ENCODE data around the gene POP7.
A peak's percentile ranks its signal among the peaks of the same experiment; 100 is the strongest.
"Not testable (repeated sequence)": the region's sequence is repeated elsewhere in the genome, so short reads cannot be mapped to it uniquely, and the experiment has no call there.

POP7 gene

DNA sequence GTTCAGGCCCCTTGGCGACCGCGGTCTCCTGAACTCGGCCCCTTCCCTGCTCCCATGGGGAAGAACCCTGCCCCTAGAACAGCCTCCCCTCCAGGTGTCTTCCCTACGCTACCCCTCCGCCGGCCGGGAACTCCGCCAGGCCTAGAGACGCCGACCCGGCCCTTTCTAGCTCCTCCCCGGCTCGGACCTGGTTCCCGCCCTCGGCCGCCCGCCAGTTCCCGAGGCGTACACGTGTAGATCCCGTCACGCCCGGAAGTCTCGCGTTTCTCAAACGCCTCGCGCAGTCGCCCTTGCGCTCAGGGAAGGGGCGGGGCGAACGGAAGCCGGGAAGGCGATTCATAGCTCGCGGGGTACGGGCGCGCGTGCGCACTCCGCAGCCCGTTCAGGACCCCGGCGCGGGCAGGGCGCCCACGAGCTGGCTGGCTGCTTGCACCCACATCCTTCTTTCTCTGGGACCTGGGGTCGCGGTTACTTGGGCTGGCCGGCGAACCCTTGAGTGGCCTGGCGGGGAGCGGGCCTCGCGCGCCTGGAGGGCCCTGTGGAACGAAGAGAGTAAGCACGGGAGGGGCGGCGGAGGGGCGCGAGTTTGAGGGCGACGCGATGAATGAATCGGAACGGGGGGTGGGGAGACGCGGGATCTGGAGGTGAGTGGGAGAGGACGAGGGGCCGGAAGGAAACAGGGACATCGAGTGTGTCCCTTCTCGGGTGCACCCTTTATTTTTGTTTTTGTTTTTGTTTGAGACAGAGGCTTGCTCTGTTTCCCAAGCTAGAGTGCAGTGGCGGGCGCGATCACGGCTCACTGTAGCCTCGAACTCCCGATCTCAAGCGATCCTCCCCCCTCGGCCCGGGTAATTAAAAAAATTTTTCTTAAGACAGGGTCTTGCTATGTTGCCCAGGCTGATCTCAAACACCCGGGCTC is at the start of gene POP7:
Gene POP7, plus strand, starts transcription at position 369 of the 919 bp plus-strand sequence. CDS start 710 bp downstream, outside the sequence.
- peak; percentile 99 for DNase-seq (ENCODE audit: low read depth in 2 of 2)

GRCh38 chr7:100662194-100662776 is 43.6 kb upstream of the POP7 start:
- DNase-seq (ENCODE audit: low read depth in 2 of 2): not testable (repeated sequence)

DNA sequence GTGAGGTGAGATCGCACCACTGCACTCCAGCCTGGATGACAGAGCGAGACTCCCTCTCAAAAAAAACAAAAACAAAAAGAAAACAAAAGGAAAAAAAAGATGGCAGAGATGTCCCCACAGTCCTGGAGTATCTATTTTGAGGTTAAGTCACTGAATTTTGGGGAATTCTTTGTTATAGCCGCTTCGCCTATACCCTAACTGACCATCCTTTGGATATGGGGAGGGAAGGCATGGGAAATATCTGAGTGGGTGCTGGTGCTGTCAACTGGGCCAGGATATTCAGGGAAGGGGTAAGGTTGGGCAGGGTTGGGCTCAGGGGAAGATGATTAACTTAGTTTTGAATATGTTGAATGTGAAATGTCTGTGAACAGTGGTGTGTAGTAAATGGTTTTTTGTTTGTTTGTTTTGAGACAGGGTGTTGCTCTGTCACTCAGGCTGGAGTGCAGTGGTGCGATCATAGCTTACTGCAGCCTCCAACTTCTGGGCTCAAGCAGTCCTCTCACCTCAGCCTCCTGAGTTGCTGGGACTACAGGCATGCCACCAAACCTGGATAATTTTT is 40.7 kb upstream of the POP7 start:
- DNase-seq (ENCODE audit: low read depth in 2 of 2): no peak

GRCh38 chr7:100667331-100668068 is 38.4 kb upstream of the POP7 start:
- DNase-seq (ENCODE audit: low read depth in 2 of 2): no peak

- no peak for DNase-seq (ENCODE audit: low read depth in 2 of 2)
Measured at GRCh38 chr7:100668069-100668449, 37.9 kb upstream of the POP7 start.

DNA sequence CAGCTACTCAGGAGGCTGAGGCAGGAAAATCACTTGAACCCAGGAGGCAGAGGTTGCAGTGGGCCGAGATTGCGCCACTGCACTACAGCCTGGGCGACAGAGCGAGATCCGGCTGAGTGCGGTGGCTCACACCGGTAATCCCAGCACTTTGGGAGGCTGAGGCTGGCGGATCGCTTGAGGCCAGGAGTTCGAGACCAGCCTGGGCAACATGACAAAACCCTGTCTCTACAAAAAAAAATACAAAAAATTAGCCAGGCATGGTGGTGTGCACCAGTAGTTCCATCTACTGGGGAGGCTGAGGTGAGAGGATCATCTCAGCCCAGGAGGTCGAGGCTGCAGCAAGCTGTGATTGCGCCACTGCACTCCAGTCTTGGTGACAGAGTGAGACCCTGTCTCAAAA is 36.8 kb upstream of the POP7 start:
- DNase-seq (ENCODE audit: low read depth in 2 of 2): not testable (repeated sequence)

- DNase-seq (ENCODE audit: low read depth in 2 of 2): no peak
Measured at GRCh38 chr7:100670074-100670473, 35.8 kb upstream of the POP7 start.

DNA sequence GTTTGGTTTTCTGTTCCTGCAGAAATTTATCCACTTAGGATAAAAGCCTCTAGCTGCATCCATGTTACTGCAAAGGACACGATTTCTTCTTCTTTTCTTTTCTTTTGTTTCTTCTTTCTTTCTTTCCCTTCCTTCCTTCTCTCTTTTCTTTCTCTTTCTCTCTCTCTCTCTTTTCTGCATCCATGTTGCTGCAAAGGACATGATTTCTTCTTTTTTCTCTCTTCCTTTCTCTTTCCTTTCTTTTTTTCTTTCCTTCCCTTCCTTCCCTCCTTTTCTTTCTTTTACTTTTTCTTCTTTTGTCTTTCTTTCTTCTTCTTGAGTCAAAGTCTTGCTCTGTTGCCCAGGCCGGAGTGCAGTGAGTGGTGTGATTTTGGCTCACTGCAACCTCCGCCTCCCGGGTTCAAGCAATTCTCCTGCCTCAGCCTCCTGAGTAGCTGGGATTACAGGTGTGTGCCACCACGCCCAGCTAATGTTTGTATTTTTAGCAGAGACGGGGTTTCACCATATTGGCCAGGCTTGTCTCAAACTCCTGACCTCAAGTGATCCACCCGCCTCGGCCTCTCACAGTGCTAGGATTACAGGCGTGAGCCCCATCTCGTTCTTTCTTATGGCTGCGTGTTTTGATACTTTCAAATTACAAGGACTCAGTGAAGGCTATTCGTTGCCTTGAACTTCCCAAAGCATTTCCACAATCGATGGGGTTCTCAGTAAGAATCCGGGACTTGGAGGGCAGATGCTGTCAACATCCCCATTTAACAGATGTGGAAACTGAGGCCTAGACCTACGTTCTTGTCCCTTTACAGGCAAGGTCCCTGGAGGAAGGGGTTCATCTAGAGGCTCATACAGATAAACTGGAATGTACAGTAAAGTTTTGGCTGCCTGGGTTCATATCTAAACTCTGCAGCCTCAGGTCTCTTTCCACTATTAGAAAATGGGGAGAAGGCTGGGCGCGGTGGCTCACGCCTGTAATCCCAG is 34.3 kb upstream of the POP7 start:
- DNase-seq (ENCODE audit: low read depth in 2 of 2): no peak

GRCh38 chr7:100673302-100673941 is 32.5 kb upstream of the POP7 start, which contains the start of gene GNB2:
GNB2 (plus strand) TSS chr7:100673740; CDS start chr7:100676266, 2,526 bp downstream.
- peak; percentile 99 for DNase-seq (ENCODE audit: low read depth in 2 of 2)

GRCh38 chr7:100673942-100674410 is 31.9 kb upstream of the POP7 start:
- no peak for DNase-seq (ENCODE audit: low read depth in 2 of 2)

- DNase-seq (ENCODE audit: low read depth in 2 of 2): no peak
Measured at GRCh38 chr7:100674411-100675104, 31.4 kb upstream of the POP7 start.

DNA sequence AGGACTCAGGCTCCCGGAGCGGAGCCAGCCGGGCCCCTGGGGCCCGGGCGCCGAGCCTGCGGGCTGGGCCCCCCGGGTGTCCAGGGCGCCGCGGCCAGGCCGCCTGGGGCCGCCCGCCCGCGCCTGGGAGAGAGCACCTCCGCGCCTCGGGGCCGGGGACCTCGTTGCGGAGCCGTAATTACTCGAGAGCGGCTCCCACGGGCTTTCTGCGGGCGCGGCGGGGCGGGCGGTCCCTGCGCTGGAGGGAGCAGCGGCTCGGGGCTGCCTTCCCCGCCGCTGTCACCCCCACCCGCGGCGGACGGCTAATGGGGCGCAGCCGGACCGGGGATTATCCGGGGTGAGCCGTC is 30.8 kb upstream of the POP7 start:
- DNase-seq (ENCODE audit: low read depth in 2 of 2): no peak

DNA sequence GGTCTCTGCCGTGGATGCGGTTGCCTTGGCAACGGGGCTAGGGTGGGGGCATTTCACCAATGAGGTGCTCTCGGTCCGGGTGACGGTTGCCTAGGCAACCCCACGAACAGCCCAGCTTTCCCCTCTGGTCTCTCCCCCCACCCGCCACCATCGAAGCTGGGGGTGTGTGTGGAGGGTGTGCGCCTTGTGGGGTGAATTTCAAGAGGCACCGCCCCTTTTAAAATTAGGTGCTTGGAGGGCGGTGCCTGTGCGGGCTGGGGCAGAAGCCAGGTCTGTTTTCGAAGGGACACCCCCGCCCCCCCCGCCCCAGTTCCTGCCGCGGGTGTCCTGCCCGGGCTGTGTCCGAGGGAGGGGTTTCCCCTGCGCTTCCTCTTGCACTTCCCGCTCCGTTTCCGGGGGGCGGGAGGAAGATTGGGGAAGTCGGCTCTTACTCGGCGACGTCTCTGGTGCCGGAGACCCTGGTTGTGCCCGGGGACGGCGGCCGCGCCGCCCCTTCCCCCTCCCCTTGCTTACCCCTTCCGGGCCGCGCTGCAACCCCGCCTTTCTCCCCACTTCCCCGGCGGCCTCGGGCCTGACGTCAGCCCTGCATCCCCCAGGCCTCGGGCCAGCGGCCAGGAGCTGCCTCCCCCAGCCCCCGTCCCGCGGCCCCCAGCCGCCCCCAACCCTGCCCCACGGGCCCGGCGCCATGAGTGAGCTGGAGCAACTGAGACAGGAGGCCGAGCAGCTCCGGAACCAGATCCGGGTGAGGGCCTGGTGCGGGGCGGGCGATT is 30.2 kb upstream of the POP7 start:
- peak; percentile 54 to 70 for DNase-seq (ENCODE audit: low read depth in 2 of 2)

DNA sequence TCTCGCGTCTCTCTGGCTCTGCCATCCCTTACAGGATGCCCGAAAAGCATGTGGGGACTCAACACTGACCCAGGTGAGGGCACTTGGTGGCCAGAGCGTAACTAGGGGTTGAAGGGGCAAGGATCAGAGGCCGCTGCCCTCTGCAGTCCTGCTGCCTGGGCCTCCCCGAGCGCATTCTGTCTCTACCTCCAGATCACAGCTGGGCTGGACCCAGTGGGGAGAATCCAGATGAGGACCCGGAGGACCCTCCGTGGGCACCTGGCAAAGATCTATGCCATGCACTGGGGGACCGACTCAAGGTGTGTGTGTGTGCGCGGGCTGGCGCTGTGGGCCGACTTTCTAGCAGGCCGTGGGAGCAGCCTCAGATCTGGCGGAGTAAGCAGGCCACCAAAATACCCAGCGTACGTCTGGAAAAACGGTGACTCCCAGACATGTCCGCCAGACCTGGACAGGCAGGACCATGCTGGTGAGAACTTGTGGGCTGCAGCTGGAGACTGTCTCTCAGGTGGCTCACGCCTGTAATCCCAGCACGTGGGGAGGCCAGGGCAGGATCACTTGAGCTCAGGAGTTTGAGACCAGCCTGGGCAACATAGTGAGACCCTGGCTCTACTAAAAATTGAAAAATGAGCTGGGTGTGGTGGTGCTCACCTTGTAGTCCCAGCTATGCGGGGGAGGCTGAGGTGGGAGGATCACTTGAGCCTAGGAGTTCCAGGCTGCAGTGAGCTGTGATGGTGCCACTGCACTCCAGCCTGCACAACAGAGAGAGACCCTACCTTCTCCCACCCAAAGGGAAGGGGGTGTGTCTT is 29.2 kb upstream of the POP7 start:
- no peak for DNase-seq (ENCODE audit: low read depth in 2 of 2)

- DNase-seq (ENCODE audit: low read depth in 2 of 2): no peak
Measured at GRCh38 chr7:100677308-100678267, 28.3 kb upstream of the POP7 start.

- no peak for DNase-seq (ENCODE audit: low read depth in 2 of 2)
Measured at GRCh38 chr7:100678291-100678984, 27.5 kb upstream of the POP7 start.
